GM19023 (cell line): ENCODE data around the gene FKBP10.
"Not testable (repeated sequence)": the region's sequence is repeated elsewhere in the genome, so short reads cannot be mapped to it uniquely, and the experiment has no call there.

Experiments used
- ATAC-seq: cut with Tn5 transposase; IDR thresholded peaks from one replicate; pipeline ENCODE4 v1.9.1; 2021; ENCODE audit warnings: mild to moderate bottlenecking, moderate library complexity; ENCODE audit not compliant: unreplicated experiment

The FKBP10 gene, protein sequence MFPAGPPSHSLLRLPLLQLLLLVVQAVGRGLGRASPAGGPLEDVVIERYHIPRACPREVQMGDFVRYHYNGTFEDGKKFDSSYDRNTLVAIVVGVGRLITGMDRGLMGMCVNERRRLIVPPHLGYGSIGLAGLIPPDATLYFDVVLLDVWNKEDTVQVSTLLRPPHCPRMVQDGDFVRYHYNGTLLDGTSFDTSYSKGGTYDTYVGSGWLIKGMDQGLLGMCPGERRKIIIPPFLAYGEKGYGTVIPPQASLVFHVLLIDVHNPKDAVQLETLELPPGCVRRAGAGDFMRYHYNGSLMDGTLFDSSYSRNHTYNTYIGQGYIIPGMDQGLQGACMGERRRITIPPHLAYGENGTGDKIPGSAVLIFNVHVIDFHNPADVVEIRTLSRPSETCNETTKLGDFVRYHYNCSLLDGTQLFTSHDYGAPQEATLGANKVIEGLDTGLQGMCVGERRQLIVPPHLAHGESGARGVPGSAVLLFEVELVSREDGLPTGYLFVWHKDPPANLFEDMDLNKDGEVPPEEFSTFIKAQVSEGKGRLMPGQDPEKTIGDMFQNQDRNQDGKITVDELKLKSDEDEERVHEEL

GRCh38 chr17:41812381-41813151 is at the start of gene FKBP10:
FKBP10 (plus strand) TSS chr17:41813004; CDS start chr17:41813035, 31 bp downstream.
- ATAC-seq = no peak

- no peak for ATAC-seq
Observed at GRCh38 chr17:41763327-41763726, 49.5 kb upstream of the FKBP10 start.

GRCh38 chr17:41766135-41766534 is 46.7 kb upstream of the FKBP10 start:
- no peak for ATAC-seq

GRCh38 chr17:41767324-41768042 is 45.3 kb upstream of the FKBP10 start:
- ATAC-seq = no peak

- ATAC-seq = no peak
Observed at GRCh38 chr17:41768682-41769288, 44.0 kb upstream of the FKBP10 start.

DNA sequence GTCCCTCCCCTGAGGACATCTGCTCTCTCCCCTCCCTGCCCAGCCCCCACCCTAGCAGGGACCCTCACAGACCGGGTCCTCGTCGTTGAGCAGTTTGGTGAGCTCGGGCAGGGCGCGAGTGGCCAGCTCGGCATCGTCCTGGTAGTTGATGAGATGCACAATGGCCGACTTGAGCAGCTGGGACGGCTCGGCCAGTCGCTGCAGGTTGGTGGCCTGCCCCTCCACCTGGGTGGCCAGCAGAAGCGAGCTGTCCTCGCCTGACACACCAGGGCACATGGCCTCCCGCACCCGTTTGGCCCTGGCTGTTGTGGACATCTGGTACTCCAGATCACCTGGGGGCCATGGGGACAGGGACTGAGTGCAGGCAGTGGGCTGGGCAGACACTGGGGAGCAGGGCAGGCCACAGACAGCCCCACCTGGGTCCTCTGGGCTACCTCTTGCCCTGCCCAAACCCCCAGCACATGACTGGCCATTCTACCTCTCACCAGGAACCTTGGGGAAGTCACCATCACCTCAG is 43.4 kb upstream of the FKBP10 start:
- ATAC-seq = no peak

GRCh38 chr17:41769985-41770384 is 42.8 kb upstream of the FKBP10 start:
- no peak for ATAC-seq

GRCh38 chr17:41771389-41772206 is 41.2 kb upstream of the FKBP10 start:
- no peak for ATAC-seq

- ATAC-seq = no peak
Observed at GRCh38 chr17:41772218-41772585, 40.6 kb upstream of the FKBP10 start.

- no peak for ATAC-seq
Observed at GRCh38 chr17:41772586-41773189, 40.1 kb upstream of the FKBP10 start.

DNA sequence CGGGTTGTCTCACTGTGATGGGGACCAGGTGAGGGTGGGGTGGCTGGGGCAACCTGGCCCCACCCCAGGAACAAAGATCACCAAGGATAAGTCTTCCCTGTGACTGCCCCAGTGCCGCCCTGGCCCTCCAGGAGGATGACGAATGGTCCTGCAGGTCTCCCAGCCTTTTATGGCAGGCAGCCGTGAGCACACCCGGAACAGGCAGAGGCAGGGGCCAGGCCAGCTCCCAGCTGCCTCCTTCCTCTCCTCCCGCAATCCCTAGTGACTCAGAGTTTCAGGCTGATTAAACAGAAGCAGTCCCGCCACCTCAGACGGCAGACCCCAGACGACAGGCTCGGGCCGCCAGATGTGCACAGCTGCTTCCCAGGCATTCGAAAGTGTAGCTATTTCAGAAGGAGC is 39.6 kb upstream of the FKBP10 start:
- ATAC-seq = no peak

- no peak for ATAC-seq
Observed at GRCh38 chr17:41773731-41774193, 39.0 kb upstream of the FKBP10 start.

DNA sequence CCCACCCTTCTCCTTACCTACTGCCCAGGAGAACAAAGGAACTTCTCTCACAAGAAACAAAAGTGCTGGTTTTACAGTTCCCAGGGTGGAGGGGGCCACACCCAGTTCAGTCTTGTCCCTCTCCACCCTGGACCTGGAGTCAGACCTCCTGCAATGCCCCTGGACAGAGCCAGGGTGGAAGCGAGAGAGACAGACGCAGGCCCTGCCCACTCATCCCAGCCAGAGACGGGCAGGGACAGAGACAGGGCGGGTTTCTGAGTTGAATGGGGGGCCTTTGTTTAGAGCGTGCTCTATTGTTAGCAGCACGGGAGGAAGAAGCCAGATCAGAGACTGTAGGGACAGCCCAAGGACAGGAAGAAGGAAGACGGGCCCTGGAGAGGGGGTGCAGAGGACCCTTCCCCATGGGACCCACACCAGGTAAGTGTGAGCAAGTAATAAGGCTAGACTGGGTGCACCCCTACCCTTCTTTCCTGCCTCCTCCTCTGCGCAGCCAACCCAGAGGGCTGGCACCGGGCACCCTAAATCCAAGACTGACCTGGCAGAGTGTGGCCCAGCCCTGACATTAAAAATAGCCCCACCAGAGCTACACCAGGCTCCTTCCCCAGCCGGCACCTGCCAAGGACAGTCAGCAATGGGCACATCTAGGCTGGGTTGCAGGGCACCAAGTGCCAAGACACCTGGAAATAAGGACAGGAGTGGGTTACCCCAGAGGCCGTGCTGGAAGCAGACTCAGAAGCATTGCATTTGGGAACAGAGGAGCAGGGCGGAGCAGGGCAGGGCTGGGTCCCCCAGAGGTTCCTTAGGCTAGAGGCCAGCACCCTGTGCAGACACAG is 37.2 kb upstream of the FKBP10 start:
- ATAC-seq = no peak

DNA sequence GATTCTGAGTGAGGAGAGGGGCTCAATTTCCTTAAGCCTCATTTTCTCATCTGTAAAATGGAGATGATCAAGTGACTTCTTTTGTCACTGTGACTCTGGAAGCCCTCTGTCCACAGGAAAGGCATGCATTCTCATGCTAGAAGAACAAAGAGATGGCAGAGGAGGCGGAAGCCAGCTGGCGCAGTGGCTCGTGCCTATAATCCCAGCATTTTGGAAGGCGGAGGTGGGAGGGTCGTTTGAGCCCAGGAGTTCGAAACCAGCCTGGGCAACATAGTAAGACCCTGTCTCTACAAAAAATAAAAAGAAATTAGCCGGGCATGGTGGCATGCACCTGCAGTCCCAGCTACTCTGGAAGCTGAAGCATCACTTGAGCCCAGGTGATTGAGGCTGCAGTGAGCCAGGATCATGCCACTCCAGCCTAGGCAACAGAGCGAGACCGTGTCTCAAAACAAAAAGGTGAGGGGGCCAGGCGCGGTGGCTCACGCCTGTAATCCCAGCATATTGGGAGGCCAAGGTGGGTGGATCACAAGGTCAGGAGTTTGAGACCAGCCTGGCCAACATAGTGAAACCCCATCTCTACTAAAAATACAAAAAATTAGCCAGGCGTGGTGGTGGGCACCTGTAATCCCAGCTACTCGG is 36.4 kb upstream of the FKBP10 start:
- not testable (repeated sequence) for ATAC-seq

- no peak for ATAC-seq
Observed at GRCh38 chr17:41777157-41777573, 35.6 kb upstream of the FKBP10 start.

DNA sequence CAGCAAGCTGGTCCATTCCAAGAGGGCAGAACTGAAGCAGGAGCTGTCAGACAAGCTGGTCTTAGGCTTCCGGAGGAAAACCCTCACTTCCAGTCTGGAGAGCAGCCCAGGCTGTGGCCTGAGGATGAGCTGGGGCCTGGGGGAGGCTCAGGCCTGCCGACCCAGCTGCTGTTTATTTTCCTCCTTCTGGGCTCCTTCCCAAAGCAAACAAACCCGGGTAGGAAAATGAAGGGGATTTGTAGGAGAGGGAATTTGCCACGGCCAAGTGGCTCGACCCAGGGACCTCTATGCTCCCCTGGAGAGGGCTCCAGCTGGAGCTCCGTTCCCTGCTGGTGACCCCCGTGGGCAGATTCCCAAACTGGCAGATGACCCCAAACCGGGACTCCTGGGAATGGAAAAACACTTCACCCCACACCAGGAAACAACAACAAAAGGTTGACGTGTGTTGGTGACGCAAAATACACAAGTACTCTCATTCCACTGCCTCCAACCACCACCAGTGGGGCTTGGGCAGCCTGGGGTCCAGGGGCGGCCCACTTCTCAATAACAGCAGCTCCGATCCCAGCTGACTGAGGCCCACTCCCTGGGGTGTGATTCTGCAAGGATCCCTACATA is 35.1 kb upstream of the FKBP10 start:
- no peak for ATAC-seq

DNA sequence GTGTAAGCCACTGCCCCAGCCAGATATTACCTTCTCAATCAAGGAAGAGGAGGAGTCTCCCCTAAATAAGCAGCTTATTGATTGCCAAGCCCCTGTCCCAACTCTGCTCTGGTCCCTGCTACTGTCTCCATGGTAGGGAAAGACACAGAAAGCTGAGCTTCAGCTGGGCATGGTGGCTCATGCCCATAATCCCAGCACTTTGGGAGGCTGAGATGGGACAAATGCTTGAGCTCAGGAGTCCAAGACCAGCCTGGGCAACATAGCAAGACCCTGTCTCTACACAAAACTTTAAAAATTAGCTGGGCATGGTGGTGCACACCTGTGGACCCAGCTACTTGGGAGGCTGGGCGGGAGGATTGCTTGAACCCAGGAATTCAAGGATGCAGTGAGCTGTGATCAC is 32.9 kb upstream of the FKBP10 start:
- ATAC-seq = no peak
